Measurements from ENCODE around the gene SNIP1.
"Not testable (repeated sequence)": the region's sequence is repeated elsewhere in the genome, so short reads cannot be mapped to it uniquely, and the experiment has no call there.

SNIP1 gene

DNA sequence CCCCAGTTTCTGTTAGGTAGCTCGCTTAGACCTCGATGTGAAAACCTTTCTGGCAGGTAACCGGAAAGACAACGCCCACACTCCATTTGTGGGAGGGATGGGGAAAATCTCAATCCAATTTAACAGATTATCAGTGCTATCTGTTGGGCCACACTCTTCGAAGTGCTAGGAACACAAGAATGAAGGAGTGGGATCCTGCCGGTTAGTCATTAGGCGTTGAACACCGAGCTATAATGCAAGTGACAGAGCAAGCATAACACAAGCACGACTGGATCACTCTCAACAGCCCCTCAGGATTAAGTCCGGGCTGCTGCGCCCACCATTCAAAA lies 531 bp downstream of the SNIP1 start:
- DNase-seq (ENCODE audit: low read depth): no peak
- TF ChIP-seq, protein P1, sequence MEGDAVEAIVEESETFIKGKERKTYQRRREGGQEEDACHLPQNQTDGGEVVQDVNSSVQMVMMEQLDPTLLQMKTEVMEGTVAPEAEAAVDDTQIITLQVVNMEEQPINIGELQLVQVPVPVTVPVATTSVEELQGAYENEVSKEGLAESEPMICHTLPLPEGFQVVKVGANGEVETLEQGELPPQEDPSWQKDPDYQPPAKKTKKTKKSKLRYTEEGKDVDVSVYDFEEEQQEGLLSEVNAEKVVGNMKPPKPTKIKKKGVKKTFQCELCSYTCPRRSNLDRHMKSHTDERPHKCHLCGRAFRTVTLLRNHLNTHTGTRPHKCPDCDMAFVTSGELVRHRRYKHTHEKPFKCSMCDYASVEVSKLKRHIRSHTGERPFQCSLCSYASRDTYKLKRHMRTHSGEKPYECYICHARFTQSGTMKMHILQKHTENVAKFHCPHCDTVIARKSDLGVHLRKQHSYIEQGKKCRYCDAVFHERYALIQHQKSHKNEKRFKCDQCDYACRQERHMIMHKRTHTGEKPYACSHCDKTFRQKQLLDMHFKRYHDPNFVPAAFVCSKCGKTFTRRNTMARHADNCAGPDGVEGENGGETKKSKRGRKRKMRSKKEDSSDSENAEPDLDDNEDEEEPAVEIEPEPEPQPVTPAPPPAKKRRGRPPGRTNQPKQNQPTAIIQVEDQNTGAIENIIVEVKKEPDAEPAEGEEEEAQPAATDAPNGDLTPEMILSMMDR (conservative IDR thresholded peaks at IDR 0.05; ENCODE audit: control insufficient read depth, insufficient read depth, low read depth, low read length): no peak
- H3K4me3 ChIP-seq (ENCODE audit: control insufficient read depth, low read depth, low read length): peak overlapping the region; percentile 84

DNA sequence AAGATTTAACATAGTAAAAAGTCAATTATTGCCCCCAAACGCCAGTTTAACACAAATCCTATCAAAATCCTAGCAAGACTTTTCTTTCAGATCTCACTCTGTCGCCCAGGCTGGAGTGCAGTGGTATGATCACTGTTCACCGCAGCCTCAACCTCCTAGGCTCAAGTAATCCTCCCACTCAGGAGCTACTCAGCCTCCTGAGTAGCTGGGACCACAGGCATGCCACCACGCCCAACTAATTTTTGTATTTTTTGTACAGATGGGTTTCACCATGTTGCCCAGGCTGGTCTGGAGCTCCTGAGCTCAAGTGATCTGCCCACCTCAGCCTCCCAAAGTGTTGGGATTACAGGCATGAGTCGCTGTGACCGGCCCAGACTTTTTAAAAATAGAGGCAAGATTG lies 4.8 kb downstream of the SNIP1 start:
- no peak overlapping the region for H3K4me3 ChIP-seq (ENCODE audit: control insufficient read depth, low read depth, low read length)
- peak; percentile 45 for DNase-seq (ENCODE audit: low read depth)
- TF ChIP-seq, protein P1 (conservative IDR thresholded peaks at IDR 0.05; ENCODE audit: control insufficient read depth, insufficient read depth, low read depth, low read length): no peak

DNA sequence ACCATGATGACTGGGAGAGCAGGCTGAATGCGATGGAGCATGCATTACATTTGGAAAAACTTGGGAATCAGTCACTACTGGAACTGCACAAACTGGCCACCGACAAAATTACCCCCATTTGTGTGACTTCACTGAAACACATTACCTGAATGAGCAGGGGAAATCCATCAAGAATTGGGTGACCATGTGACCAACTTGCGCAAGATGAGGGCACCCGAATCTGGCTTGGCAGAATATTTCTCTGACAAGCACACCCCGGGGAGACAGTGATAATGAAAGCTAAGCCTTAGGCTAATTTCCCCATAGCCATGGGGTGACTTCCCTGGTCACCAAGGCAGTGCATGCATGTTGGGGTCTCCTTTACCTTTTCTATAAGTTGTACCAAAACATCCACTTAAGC lies 9.1 kb downstream of the SNIP1 start:
- H3K4me3 ChIP-seq (ENCODE audit: control insufficient read depth, low read depth, low read length): no peak overlapping the region
- TF ChIP-seq, protein P1 (conservative IDR thresholded peaks at IDR 0.05; ENCODE audit: control insufficient read depth, insufficient read depth, low read depth, low read length): no peak
- DNase-seq (ENCODE audit: low read depth): no peak

DNA sequence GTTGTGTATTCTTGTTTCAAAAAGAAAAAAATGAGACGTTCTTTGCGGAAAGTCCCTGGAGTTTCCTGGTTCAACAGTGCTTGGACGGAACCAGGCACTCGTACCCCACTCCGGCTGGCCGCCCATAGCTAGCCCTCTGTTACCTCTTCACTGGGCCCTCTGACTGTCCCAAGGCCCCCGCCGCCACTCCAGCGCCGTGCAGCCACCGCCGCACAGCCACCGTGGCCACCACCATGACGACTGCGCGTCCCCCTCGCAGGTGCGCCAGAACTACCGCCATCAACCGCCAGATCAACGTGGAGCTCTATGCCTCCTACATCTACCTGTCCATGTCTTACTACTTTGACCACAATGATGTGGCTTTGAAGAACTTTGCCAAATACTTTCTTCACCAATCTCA lies 9.6 kb downstream of the SNIP1 start:
- no peak for DNase-seq (ENCODE audit: low read depth)
- no peak overlapping the region for H3K4me3 ChIP-seq (ENCODE audit: control insufficient read depth, low read depth, low read length)
- TF ChIP-seq, protein P1 (conservative IDR thresholded peaks at IDR 0.05; ENCODE audit: control insufficient read depth, insufficient read depth, low read depth, low read length): no peak

DNA sequence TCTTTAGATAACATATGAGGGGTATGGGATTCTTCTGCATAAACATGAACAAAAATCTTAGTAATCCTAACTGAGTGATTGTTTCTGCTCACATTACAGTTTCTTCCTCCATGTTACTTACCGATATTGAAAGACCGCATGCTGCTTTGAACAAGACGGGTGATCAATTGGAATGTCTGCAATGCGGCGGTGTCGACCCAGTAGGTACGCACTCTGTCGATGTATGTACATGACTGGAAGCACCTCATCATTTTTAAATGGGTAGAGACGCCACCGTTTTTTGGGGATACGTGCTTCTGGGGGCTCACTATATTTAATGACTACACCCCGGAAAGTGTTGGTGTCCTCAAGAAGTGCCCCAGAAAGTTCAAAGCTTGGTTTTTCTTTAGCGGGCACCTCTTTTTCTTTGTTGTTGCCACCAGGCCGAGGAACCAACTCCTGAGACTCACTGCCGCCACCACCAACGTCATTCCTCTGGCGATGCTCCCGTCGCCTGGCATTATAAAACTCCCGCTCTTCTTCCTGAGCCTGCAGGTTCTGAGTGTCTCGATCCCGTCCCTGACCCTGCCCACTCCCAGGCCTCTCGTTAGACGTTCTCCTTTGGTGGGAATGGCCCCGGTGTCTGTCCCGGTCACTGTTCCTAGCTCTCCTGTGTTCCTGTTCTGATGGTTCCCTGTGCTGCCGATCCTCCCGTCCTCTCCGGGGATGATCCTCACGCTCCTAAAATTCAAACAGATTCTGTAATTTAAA lies 13.9 kb downstream of the SNIP1 start:
- DNase-seq (ENCODE audit: low read depth): no peak
- H3K4me3 ChIP-seq (ENCODE audit: control insufficient read depth, low read depth, low read length): no peak overlapping the region
- TF ChIP-seq, protein P1 (conservative IDR thresholded peaks at IDR 0.05; ENCODE audit: control insufficient read depth, insufficient read depth, low read depth, low read length): no peak

DNA sequence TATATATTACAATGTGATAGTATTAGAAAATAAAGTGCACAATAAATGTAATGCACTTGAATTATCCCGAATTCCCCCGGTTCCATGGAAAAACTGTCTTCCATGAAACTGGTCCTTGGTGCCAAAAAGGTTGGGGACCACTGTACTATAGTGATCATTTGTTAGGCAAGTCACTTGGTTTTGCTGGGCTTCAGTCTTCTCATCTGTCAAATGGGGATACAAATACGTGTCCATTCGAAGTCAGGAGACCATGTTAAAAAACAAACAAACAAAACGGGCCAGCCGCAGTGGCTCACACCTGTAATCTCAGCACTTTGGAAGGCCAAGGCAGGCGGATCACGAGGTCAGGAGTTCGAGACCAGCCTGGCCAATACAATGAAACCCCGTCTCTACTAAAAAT lies 14.9 kb downstream of the SNIP1 start:
- DNase-seq (ENCODE audit: low read depth); H3K4me3 ChIP-seq (ENCODE audit: control insufficient read depth, low read depth, low read length): not testable (repeated sequence)

DNA sequence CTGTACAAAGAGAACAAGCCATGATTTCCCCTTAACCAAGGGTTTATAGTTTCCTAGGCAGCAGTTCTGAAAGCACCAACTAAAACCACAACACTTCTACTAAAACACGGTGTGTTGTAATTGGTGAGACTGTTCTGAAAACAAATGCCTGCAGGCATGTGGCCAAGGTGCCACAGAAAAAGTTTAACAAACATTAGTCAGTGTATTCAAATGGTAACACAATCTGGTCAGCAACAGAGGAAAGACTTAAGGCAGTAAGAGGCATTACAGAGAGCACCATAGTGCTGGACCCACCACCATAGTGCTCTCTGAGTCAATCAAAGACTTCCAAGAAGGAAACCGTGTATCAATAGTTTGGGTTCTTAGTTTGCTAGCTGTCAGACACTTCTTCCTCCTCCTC lies 16.7 kb downstream of the SNIP1 start:
- DNase-seq (ENCODE audit: low read depth): peak; percentile 78
- TF ChIP-seq, protein P1 (conservative IDR thresholded peaks at IDR 0.05; ENCODE audit: control insufficient read depth, insufficient read depth, low read depth, low read length): no peak
- H3K4me3 ChIP-seq (ENCODE audit: control insufficient read depth, low read depth, low read length): no peak overlapping the region
